Thoracic aorta (tissue), 2 donors: ENCODE measurements around the gene ARID1B. TPM values are rescaled to one million over a fixed set of nuclear protein-coding genes. Genes with fewer than 3 reads are reported as not detected.

Source experiments
- ATAC-seq: fragments of 150-250 bp; one replicate; pipeline ENCODE4 v1.8.0; 2017; ENCODE audit warnings: low read depth; ENCODE audit not compliant: insufficient number of reproducible peaks, low FRiP score
- DNase-seq: peaks from one replicate; pipeline ENCODE4 v3.0.0-alpha.2; 2020; ENCODE audit warnings: low spot score
- H3K27ac ChIP-seq, 2 donors: fragments of 200-600 bp; sonication (generic); 1 replicate in 1 of 2; 2 replicates in 1 of 2; pipeline ENCODE4 v1.5.1; 2016; ENCODE audit warnings: mild to moderate bottlenecking in 2 of 2, moderate library complexity in 2 of 2
- H3K27me3 ChIP-seq: fragments of 200-600 bp; sonication (generic); replicated peaks from 2 replicates; pipeline ENCODE4 v1.6.0; 2016; ENCODE audit warnings: mild to moderate bottlenecking; ENCODE audit not compliant: insufficient read depth
- H3K36me3 ChIP-seq: fragments of 200-600 bp; sonication (generic); one replicate; pipeline ENCODE4 v1.5.1; 2016
- H3K4me1 ChIP-seq, 2 donors: fragments of 200-600 bp; sonication (generic); 1 replicate in 1 of 2; 2 replicates in 1 of 2; pipeline versions ENCODE4 v1.5.1 to v1.6.0; 2016; ENCODE audit warnings: low read depth in 2 of 2, mild to moderate bottlenecking in 1 of 2; ENCODE audit not compliant: control insufficient read depth in 1 of 2
- H3K4me3 ChIP-seq: fragments of 200-600 bp; sonication (generic); 2 replicates; pipeline ENCODE4 v1.5.1; 2016; ENCODE audit warnings: mild to moderate bottlenecking
- H3K9me3 ChIP-seq: fragments of 200-600 bp; sonication (generic); 2 replicates; pipeline ENCODE4 v1.5.1; 2016
- CTCF ChIP-seq: fragments of 200-600 bp; sonication (generic); IDR thresholded peaks from one replicate; pipeline ENCODE4 v1.5.1; 2019; ENCODE audit warnings: antibody characterized with exemption
- total RNA-seq, 2 donors: library from RNA; depleted of rRNA; stranded (reverse); fragments of >200 nt; gene quantifications; one replicate each; pipeline versions ENCODE4 v1.1.0 to v1.2.3, GENCODE V29; 2016

ARID1B gene
- total RNA-seq, 2 donors from 2014 or later, result 120 to 158 TPM

GRCh38 chr6:156955494-156956183 is 178.5 kb downstream of the ARID1B start:
- H3K4me3 ChIP-seq, result no peak overlapping the region
- H3K9me3 ChIP-seq, result no peaks in the 10 kb centered on the region
- TF ChIP-seq CTCF, result no peak
- ATAC-seq (no peak), DNase-seq (no peak)
- H3K4me1 ChIP-seq, result peaks cover 47 to 64% of the 10 kb centered on the region in 2 donors
- H3K36me3 ChIP-seq, result no peaks in the 10 kb centered on the region
- peak overlapping the region in 1 of 2 donors; percentile 57 for H3K27ac ChIP-seq
- H3K27me3 ChIP-seq, result no peaks in the 10 kb centered on the region

GRCh38 chr6:156956286-156956685 is 179.1 kb downstream of the ARID1B start:
- no peak overlapping the region for H3K4me3 ChIP-seq
- H3K9me3 ChIP-seq, result no peaks in the 10 kb centered on the region
- no peaks in the 10 kb centered on the region for H3K27me3 ChIP-seq
- DNase-seq, result no peak
- H3K27ac ChIP-seq, result peak overlapping the region in 1 of 2 donors; percentile 57
- no peak for TF ChIP-seq CTCF
- H3K4me1 ChIP-seq, result peaks cover 44 to 61% of the 10 kb centered on the region in 2 donors
- ATAC-seq, result peak; percentile 48
- H3K36me3 ChIP-seq, result no peaks in the 10 kb centered on the region

- Histone ChIP-seq H3K4me3 (no peak overlapping the region), H3K27me3 (no peaks in the 10 kb centered on the region), H3K4me1 (peaks cover 38 to 51% of the 10 kb centered on the region in 2 donors), H3K36me3 (no peaks in the 10 kb centered on the region), H3K9me3 (no peaks in the 10 kb centered on the region), H3K27ac (no peak overlapping the region)
- no peak for DNase-seq
- ATAC-seq, result no peak
- TF ChIP-seq CTCF, result no peak
These were observed 180.9 kb downstream of the ARID1B start for GRCh38 chr6:156957931-156958547.

GRCh38 chr6:156960525-156960924 is 183.3 kb downstream of the ARID1B start:
- Histone ChIP-seq H3K4me1 (peaks cover 32 to 34% of the 10 kb centered on the region in 2 donors), H3K9me3 (no peaks in the 10 kb centered on the region)

More at GRCh38 chr6:156960525-156960924, 183.3 kb downstream of the ARID1B start:
- Histone ChIP-seq H3K27ac (no peak overlapping the region), H3K36me3 (no peaks in the 10 kb centered on the region), H3K4me3 (no peak overlapping the region), H3K27me3 (no peaks in the 10 kb centered on the region)
- DNase-seq, result no peak
- no peak for ATAC-seq
- no peak for TF ChIP-seq CTCF
